SK-N-MC (cell line): ENCODE measurements around the gene FAM168A.

Experiments
- EZH2 ChIP-seq: fragments of 200-600 bp; sonication (generic); IDR thresholded peaks from one replicate; pipeline ENCODE4 v1.6.1; 2017; ENCODE audit warnings: antibody characterized with exemption
- POLR2AphosphoS5 ChIP-seq: IDR thresholded peaks from 2 replicates; pipeline ENCODE4 v1.6.1; 2012; ENCODE audit warnings: mild to moderate bottlenecking, low read depth, low read length, borderline replicate concordance

DNA sequence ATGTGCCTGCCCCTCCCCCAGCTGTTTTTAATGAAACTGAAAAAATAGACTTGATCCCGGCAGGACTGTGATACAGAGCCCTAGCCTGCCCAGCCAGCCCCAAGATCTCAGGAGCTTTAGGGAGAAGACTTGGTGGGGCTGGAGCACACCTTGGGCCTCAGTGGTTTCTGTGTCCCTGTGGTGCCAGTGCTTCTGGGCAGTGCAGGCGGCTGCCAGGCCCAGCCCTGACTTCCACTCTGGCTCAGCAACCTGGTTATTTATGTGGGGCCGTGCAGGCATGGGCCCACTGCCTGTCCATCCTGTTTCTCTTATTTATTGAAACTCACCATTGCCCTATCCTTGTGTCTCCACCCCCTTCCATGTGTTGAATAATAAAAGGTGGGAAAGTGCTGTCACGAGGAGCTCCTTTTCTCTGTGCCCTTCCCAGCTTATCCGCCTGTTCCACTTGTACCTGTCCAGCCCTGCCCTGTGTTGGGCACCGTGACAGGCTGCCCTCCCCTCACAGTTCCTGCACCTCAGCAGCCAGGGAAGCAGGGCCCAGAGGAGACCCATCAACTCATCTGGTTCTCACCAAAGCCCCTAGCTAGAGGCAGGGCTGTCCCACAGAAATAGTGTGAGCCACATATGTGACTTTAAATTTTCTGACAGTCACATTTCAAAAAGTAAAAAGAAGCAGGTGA lies 201.5 kb downstream of the FAM168A start:
- TF ChIP-seq POLR2AphosphoS5 = no peak
- TF ChIP-seq EZH2 = no peak
